Pons (tissue), 1 donor: ENCODE data around the gene RLN1.
"Not testable (repeated sequence)": the region's sequence is repeated elsewhere in the genome, so short reads cannot be mapped to it uniquely, and the experiment has no call there.

Source experiments
- DNase-seq: peaks from one replicate; pipeline ENCODE4 v3.0.0-alpha.2; 2016; ENCODE audit warnings: low spot score

RLN1 gene

GRCh38 chr9:5338992-5339981 lies at the start of gene RLN1:
Gene RLN1, minus strand, starts transcription at chr9:5339876. Its CDS starts 130 bp downstream, at chr9:5339746.
- DNase-seq, result not testable (repeated sequence)

- no peak for DNase-seq
These were observed 49.5 kb upstream of the RLN1 start for GRCh38 chr9:5389109-5389732.

DNA sequence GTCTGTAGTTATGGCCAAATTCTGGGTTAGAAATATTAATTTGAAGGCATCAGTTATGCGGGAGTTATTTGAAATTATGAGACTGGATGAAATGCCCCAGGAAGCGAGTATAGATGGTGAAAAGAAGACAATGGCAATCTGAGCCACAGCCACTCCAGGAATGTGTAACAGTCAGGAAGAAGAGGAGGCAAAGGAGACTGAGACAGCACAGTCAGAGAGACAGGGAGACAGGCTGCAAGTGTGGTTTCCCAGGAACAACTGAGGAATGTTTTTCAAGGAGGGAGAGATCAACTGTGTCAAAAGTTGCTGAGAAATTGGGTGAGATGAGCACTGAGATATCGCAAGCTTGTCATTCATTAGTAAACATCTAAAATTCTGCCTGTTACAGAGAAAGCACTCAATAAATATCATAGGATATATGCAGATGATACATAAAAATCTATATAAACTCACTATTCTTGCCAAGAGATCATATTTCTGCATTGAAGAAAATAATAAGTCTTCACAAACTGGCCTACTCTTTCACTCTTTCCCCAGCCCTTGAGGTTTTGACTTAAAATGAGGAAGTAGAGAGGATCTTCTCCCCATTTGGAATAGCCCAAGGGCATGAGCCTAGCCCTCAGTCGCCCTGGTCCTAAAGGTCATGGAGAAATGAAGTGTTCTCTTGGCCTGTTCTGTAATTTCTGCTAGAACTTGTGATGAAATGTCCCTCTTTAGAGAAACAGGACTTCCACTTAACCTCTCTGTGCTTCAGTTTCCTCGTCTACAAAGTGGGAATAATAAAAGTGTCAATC lies 48.5 kb upstream of the RLN1 start:
- DNase-seq, result no peak

DNA sequence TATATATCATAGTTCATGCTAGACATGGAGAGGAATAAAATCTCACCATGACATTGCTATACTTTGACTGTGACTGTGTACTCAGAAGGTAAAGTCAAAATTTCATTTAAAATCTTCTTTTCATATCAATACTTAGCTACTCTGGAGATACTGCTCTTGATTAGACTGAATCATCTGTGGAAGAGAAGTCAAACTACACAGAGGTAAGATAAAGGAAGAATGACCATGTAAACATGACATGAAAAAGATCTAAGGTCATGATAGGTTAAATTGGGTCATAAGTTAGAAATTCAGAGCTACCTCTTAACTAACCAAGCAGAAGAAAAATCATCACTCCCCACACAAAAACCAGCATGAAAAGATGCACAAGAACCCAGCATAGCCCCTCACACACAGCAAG lies 44.8 kb upstream of the RLN1 start:
- no peak for DNase-seq

DNA sequence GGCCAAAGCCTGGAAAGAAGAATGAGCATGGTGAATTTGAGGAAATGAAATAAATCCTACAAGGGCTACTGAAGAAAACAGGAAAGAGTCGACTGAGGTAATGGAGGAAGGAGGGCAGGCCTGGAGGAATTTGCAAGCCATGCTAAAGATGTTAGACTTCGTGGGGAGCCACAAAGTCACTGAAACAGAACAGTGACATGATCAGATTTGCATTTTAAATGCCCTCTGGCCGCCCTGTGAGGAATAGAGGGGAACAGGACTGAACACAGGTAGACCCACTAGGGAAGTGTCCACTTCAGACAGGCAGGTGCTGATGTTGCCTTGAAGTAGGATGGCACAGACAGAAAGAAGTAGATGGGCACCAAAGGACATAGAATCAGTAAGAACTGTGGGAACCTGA lies 42.8 kb upstream of the RLN1 start:
- no peak for DNase-seq

DNA sequence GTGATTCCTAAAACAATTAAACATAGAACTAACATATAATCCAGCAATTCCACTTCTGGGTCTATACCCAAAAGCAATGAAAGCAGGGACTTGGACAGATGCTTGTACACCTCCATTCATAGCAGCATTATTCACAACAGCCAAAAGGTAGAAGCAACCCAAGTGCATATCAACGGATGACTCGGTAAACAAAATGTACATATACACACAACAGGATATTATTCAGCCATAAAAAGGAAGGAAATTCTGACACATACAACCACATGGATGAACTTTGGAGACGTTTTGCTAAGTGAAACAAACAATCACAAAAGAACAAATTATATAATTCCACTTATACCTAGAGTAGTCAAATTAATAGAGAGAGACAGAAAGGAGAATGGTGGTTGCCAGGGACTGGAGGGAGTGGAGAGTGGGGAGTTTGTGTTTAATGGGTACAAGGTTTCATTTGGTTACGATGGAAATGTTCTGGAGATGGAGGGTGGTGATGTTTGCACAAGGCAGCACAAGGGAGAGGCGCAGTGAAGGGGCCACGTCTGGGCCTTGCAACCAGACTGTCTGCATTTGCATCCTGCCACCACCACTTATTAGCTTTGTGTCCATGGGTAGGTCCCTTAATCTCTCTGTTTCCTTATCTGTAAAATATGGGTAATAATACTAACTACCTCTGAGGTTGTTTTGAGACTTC lies 36.3 kb upstream of the RLN1 start:
- no peak for DNase-seq

DNA sequence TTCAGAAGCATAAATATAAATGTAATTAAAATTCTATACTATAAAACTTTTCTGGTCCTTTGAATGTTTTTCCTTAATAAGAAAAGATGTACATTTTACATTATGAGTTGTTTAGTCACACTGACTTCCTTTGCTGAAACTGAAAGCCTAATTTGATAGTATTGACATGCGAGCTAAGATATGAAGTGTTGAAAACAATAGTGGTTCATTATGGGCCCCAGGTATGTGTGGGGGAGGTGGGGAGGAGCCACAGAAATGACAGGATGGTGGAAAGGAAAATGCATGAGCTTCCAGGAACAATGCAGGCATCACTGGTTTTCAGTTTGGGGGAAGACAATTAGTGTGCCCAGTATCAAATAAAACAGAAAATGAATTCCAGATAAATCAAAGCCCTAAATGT lies 35.4 kb upstream of the RLN1 start:
- no peak for DNase-seq

GRCh38 chr9:5364294-5365024 lies 24.8 kb upstream of the RLN1 start:
- DNase-seq, result peak; percentile 37

- no peak for DNase-seq
These were observed 21.8 kb upstream of the RLN1 start for GRCh38 chr9:5361326-5362010.

DNA sequence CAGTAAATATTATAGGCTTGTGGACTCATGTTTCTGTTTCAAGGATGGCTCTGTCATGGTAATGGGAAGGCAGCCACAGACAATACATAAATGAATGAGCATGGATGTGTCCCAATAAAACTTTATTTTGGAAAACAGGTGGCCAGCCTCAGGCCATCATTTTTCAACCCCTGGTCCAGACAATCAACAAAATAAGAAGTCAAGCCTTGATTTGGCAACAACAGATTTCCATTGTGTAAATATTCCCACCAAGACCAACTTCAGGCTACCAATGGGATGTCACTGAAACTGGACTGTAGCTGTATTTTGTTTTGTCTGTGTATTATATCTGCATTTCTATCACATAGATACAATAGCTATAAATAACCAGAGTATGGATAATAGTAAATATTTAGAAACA lies 20.7 kb upstream of the RLN1 start:
- no peak for DNase-seq

GRCh38 chr9:5357431-5358105 lies 17.9 kb upstream of the RLN1 start:
- no peak for DNase-seq

GRCh38 chr9:5355817-5356216 lies 16.1 kb upstream of the RLN1 start:
- DNase-seq, result no peak

DNA sequence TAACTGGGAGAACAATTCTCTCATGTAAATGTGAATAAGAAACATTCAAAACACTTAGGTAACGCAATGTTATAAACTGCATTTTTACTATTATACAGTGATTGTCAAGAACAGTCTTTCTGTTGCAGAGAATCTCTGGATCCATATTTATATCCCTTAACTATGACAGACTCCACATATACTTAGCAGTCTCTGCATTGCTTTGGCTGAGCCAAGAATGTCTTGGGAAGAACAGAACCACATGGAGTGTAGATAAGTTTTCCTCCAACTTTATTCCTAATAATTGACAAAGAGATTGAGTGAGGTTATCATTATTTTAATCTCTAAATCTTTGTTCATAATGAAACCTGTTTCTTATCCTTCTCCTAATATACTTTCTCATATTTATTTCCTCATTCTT lies 15.6 kb upstream of the RLN1 start:
- no peak for DNase-seq

DNA sequence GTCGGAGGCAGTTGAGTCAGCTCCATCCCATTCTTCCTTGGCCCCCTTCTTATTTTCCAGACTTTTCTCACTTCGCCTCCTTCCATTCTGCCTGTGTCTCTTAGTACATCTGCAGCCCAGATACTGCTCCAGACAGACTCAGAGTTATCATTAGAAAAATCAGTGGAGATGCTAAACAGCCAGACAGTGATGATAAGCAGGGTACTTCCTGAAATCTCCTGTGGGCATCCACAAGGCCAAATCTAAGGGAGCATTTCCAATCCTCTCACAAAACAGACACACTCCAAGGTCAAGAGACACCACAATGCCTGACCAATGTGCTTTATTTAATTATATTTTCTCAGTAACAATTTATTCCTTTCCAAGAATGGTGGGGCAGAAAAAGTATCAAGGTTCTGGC lies 14.5 kb upstream of the RLN1 start:
- DNase-seq, result no peak

DNA sequence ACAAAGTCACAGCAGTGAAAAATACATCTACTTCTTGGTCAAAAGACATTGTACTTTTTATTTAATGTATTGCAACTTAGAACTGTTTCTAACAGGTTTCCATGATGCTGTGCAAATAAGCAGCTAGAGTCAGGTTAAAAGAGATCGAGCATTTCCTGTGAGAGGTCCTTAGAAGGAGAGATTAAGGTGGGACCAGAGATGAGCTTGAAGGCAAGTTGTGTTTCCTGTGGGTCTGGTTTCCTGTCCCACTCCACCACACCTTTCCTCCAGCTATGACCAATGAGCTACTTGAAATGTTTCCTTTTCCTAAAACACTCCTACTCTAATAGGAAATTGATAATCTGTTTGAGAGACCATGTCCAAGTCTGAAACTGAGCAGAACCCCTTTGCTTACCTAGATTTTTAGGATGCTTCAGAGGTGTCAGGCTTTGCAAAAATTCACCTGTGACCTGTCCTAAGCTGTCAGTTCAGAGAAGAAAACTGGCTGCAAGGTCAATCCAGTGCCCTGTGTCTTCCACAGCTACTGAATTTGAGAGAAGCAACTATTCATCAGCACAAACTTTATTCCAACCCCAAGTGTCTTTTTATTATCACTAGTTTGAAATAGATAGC lies 13.1 kb upstream of the RLN1 start:
- no peak for DNase-seq

DNA sequence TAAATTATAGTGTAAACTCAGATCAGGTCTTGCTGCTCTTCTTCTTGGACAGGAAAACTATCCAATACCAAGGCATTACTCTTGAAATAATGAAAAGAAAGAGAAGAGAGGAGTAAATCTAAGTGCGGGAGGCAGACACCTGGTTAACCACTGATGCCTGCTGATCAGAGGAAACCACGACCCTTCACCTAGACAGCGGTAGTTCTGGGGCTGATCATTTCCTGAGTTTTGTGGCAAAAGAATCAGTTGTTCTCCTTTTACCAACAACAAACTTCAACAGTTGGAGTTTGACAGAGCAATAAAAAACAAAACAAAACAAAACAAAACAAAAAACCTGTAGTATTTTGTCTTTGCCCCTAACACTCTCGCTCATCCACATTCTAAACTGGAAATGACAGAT lies 3.0 kb downstream of the RLN1 start:
- DNase-seq, result no peak

DNA sequence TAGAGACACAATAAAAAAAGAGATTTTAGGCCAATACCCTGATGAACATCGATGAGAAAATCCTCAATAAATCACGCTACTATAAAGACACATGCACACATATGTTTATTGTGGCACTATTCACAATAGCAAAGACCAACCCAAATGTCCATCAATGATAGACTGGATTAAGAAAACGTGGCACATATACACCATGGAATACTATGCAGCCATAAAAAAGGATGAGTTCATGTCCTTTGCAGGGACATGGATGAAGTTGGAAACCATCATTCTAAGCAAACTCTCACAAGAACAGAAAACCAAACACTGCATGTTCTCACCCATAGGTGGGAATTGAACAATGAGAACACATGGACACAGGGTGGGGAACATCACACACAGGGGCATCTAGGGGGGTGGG lies 8.4 kb downstream of the RLN1 start:
- not testable (repeated sequence) for DNase-seq

- no peak for DNase-seq
These were observed 12.7 kb downstream of the RLN1 start for GRCh38 chr9:5326893-5327548.

DNA sequence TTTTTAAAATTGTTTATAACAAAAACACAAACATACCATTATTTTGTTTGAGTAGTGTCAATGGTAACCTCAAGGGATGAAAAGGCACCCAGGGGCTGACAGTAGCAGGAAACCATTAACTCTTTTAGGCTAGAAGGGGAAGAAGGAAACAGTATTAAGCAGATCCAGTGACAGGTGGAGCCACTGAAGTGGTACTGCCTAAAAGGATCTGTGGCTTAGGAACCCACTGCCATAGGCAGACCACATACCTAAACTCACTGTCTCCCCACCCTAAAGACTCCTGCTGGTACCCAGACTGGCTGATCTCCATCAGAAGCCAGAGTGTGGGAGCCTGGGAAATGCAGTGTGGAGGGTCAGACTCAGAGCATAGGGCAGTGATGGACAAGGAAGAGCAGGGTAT lies 13.5 kb downstream of the RLN1 start:
- no peak for DNase-seq
